ENCODE data around the gene HHAT. TPM values are rescaled to one million over a fixed set of nuclear protein-coding genes. Genes with fewer than 3 reads are reported as not detected.

The HHAT gene
- 15.1 TPM for total RNA-seq

DNA sequence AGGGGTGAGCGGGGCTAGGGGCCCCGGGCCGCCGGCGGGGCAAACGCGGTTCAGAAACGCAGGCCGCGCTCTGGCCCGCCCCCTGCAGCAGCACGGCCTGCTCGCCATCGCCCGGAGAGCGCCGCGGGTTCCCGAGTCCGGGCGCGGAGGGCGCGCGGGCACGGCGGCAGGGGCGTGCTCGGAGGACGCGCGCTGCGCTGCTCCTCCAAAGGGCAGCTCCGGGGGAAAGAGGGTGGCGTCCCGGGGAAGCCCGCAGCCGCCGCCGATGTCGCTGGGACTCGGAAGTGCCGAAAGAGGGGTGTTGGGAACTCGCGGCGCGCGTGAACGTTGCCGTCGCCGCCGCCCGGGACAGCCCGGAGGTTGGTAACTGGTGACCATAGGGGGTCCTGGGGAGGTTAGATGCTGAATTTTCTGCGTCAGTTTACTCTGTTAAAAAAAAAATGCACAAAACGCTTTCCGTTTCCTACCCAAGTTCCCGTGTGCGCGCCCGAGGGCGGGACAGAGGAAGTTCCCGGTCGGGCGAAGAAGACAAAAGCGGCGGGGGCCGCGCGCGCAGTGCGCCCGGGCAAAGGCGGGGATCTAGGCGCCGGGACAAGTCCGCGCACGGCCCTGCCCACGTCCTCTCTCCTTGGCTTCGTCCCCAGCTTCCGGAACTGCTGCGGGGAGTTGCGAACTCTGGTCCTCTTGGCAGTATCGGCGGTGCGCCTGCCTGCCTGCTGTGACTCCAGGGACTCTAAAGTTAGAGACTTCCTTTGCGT lies at the start of gene HHAT:
TSS of gene HHAT (plus strand) at position 157 of the 758 bp plus-strand sequence. CDS start 20,074 bp downstream, outside the sequence.
- peak; percentile 33 to 72 (median 70) for DNase-seq (ENCODE audit: low read depth in 2 of 3, low spot score in 2 of 3)

DNA sequence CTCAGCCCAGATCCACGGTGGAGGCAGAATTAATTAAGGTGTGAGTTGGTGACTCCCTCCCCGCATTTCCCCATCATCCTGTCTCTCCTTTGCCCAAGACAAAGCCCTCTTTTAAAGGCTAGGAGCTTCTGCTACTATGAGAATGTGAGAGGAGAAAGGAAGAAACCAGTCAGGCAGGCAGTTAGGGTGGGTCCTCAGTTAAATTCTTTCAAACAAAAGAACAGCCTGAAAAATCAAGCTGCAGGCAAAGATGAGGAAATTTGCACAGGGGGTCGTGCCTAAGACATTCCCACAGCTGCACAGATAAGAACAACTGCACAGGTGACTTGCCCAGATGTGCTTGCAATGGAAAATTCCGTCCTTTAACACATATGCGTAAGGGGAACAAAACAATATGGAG lies 48.5 kb upstream of the HHAT start:
- DNase-seq (ENCODE audit: low read depth in 2 of 3, low spot score in 2 of 3): no peak

DNA sequence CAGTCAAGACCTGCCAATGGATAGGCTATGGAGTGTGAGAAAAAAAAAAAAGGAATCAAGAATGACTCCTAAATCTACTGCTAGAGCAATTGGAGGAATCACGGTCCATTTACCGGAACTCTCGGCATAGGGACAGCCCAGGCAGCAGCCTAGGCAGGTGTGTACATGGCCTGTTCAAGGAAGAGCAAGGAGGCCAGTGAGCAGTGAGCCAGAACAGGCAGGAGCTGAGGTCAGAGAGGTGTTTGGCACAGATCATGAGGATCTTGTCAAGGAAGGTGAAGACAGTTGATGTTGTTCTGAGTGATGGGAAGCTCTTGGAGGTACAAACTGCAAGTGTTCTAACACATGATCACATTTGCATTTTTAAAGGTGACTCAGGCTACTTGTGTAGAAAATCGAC lies 40.6 kb upstream of the HHAT start:
- no peak for DNase-seq (ENCODE audit: low read depth in 2 of 3, low spot score in 2 of 3)

DNA sequence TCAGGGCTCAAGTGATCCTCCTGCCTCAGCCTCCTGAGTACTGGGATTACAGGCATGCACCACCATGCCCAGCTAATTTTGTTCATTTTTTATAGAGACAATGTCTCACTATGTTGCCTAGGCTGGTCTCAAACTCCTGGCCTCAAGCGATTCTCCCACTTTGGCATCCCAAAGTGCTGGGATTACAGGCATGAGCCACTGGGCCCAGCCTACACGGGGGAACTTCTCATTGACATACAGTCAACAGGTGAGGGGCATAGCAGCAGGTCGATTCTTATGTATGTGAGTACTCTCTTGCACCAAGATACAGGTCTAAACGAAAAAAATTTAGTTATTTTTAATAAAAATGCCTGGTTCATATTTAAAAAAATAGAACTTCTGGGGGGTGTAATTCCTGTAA lies 39.5 kb upstream of the HHAT start:
- DNase-seq (ENCODE audit: low read depth in 2 of 3, low spot score in 2 of 3): no peak

DNA sequence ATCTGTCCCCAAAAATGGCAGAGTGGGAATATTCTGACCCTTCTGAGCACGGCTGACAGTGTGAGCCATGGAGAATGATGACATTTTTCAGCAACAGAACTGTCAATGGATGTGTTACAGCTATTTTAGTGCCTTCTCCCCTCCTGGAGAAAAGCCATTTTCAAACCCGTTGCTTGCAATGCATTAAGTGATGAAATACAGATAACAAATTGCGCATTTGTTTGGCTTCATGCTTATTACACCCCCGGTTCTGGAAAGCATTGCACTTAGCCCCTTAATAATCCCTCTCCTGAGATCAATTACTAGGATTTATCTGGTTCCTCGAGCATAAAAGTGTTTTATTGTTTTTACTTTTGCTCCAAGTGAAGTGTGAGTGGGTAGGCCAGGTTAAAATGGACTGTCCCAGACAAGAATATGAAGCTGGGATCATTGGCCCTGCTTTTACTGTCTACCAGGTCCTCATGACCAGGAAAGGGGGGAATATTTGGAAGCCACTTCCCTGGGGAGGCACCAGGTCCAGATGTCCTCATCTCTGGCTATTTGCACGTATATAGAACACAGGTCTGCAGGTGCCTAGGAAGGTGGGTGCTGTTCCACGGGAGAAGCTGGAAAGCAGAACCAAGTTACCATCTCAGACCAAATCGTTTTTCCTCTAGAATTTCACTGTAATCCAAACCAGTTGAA lies 37.5 kb upstream of the HHAT start:
- no peak for DNase-seq (ENCODE audit: low read depth in 2 of 3, low spot score in 2 of 3)

DNA sequence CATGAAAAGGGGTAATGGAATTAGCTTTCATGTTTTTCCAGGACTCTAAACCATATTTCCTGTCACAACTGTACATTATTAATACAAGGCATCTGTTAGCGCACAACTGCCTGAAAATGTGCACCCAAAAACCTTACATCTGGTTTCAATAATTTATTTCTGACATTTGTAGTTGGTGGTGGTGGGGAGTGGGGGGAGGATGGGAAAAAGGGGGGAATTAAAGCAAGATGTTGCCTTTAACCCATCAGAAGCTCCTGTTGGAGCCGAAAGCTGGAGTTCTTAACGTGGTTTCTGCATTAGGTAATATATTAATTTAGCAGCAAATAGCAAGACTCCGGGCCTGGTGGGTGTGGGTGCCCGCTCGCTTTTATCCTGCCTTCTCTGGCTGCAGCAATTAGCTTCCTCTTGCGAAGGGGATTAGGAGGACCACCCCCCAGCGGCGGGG lies 36.9 kb upstream of the HHAT start:
- no peak for DNase-seq (ENCODE audit: low read depth in 2 of 3, low spot score in 2 of 3)

DNA sequence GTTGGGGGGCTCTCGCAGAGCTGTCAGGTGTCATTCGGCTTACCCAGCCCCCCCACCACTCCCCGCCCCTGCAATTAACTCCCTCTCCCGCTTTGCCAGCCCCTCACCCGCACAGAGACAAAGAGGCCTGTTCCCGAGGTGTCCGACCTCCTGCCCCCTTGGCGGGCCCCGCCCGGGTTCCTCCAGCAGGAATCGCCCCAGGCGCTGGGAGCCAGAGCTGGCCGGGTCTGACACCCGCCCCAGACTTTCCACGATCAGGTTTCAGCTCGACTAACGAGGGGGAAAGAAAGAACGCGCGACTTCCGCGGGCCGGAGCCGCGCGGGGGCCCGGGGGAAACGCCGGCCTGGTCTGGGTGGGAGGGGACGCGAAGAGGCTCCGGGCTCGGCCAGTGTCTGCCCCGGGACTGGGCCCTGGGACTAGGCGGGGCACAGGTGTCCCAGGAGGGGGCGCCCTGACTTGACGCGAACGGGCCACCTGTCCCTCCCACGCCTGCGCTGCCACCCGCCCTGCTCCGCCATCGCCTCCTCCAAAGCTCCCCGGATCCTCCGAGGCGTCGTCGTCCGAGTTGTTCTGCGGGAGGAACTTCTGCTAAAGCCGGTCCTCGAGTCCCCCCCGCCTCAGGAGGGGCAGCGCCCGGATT lies 36.4 kb upstream of the HHAT start:
- peak in 2 of 3 donors; percentile 23 to 26 for DNase-seq (ENCODE audit: low read depth in 2 of 3, low spot score in 2 of 3)

DNA sequence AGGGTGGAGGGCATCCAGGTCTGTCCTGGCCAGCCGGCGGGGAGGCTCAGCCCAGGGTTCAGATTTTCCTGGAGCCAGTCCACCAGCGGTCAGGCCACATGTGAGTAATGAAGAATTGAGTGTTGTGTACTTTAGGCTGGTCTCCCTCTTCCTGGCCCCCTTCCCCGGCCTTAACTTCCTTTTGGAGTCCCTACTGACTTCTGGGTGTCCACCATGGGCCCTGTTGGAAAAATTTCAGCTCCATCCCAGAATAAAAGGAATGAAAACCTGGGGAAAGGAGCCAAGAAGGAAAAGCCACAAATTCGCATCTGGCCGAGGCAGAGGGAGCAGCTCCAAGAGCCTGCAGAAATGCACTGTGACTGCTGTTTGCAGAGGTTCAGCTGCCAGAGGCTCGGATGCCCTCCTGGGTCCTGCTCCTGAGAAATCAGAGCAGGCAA lies 35.5 kb upstream of the HHAT start:
- no peak for DNase-seq (ENCODE audit: low read depth in 2 of 3, low spot score in 2 of 3)

DNA sequence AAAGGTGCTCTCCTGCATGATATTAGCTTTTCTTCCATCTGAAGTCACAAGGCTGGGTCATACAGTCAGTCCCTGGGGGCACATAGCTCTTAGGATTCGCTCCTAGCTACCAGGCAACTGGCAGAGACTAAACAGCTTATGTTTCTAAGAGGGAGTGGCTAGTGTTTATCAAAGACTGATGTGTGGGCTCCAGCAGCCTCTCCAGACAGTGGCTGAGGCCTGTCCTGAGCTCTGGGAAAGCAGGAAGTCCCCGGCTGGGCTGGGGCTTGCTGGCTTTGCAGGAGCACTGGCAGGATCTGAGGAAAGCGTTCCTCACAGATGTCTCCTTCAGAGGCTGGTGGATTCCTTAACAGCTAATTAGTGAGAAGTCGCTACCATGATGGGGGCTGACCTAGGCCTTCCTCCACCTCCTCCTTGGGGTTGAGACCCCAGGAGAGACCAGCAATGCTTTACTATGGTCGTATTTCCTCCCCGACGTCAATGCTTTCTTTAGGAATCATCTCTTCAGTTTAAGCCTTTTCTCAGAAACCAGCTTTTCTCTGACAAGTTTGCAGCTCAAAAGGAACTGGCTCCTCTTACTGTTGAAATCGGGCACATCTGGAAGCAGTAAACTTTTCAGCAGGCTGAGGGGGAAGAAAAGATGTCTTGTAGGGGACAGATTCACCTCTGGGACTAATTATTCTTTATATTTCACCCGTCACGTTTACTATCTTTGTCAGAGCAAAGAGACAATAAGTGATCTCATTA lies 33.5 kb upstream of the HHAT start:
- DNase-seq (ENCODE audit: low read depth in 2 of 3, low spot score in 2 of 3): no peak

DNA sequence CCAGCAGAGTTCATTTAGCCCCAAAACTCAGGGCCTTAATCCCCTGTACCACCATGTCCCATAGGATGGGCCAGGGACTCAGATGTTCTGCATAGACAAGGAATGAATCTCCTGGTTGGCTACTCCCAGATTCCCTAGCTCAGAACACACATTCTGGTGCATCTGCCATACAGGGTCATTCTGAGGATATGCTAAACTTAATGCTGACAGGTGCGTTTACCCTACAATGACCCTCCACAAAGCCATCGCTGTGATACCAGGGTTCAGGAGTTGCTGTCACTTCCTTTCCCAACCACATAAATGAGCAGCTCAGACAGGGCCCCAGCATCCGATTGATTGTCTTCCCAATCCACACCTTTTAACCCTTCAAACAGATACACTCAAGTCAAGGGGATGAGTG lies 32.0 kb upstream of the HHAT start:
- DNase-seq (ENCODE audit: low read depth in 2 of 3, low spot score in 2 of 3): no peak

DNA sequence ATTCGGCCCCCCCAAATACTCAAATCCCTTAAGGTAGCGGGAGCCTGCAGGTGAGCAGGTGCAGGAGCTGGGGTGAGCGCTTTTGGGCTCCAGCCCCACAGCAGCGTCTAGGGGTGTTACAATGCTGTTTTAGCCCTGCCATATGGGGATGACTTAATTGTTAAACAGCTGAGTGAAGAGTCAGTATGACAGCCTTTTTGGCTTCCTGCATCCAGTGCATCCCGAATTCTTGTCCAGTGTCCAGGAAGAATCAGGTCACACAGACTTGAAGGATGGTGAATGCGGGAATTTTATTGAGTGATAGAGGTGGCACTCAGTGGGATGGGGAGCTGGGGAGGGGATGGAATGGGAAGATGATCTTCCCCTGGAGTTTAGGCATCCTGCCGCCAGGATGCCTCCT lies 30.4 kb upstream of the HHAT start:
- DNase-seq (ENCODE audit: low read depth in 2 of 3, low spot score in 2 of 3): no peak

DNA sequence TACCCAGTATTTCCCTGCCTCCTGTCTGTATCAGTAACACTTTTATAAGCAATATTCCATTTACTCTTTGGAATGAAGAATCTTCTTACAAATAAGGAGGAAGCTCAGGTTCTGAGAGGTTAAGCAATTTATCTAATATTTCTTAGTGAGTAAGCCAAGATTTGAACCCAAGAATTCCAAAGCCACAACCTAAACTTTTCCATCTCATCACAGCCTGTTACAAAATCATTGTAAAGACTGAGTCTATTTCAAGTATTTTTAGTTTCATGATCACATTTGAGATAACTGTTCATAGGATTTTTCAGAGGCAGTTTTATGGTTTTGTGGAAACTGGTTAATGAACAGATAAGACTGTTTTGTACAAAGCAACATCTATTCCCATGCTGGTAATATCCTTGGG lies 29.8 kb upstream of the HHAT start:
- DNase-seq (ENCODE audit: low read depth in 2 of 3, low spot score in 2 of 3): no peak

DNA sequence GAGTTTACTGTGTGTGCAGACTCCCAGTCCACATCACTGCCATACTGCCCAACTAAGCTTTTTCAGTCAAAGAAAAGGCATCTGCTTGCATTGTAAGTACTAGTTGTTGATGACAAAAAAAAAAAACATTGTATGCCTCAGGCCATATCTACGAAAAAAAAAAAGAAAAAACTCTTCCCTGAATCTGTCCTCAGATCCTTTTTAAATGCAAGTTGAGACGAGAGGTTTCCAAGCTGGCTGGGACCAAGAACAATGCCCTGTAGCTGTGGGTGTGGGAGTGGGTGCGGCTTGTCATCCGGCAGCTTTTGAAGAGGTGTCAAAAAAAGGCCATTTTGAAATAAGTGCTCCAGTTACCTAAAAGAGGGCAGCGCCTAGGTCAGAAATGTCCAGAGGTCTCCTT lies 29.2 kb upstream of the HHAT start:
- no peak for DNase-seq (ENCODE audit: low read depth in 2 of 3, low spot score in 2 of 3)

DNA sequence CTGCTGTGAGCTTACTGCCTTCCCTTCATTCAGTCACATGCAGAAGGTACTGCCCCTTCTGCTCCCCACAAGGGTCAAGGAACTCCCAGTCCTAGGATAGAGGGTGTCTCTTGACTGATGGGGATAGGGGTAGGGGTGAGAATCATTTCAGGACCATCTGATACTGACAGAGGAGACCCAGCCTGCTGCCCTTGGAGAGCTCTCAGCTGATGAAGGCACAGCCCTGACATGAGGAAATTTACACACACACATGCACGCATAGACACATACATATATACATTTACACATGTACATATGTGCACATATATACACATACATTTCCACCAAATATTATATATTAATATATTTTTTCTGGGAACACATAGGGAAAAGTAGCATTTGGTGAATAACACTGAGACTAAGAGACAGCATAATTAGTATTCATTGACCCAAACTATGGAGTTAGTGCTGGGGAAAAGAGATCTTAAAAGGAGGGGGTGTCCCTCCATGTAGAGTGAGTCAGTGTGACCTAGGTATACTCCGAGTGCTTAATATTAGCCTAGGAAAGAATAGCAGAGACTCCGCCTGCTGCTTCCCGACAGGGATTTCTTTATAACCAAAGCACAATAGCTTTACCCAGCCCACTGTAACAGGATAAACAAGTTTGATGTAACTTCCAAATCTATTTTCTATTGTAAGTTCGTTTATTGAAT lies 27.6 kb upstream of the HHAT start:
- no peak for DNase-seq (ENCODE audit: low read depth in 2 of 3, low spot score in 2 of 3)

DNA sequence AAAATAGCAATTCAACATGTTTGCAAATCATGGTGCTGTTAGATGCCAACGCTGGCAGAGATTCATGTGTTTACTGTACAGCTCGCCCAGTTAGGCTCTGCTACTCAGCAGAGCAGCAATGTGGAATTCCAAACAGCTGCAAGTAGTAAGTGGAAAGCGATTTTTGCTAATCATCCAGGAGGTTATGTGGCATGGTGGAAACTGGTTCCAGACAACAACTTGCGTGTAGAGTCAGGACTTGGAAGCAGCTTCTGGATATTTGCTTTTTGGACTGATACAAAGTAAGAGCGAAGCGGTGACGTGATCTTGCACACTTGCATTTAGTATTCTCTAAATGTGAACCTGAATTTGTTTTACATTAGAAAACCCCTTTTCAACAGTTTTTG lies 27.1 kb upstream of the HHAT start:
- no peak for DNase-seq (ENCODE audit: low read depth in 2 of 3, low spot score in 2 of 3)

DNA sequence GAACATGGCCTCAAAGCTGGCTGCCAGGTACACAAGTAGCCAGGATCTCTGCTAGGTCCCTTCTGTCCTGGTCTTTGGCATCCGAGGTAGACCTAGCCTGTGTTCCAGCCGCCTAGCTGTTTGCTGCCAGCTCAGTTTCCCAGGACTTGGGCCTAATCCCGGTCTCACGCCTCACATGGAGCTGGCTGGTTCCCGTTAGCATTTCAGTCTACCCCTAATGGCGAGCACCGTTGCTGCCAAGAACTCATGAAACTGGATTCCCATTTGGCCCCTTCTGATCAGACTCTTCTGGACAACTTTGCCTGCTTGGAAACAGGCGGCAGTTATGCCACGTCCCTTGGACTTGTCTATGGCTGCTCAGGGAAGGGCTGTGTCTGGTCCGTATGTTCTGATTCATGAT lies 26.2 kb upstream of the HHAT start:
- DNase-seq (ENCODE audit: low read depth in 2 of 3, low spot score in 2 of 3): no peak

DNA sequence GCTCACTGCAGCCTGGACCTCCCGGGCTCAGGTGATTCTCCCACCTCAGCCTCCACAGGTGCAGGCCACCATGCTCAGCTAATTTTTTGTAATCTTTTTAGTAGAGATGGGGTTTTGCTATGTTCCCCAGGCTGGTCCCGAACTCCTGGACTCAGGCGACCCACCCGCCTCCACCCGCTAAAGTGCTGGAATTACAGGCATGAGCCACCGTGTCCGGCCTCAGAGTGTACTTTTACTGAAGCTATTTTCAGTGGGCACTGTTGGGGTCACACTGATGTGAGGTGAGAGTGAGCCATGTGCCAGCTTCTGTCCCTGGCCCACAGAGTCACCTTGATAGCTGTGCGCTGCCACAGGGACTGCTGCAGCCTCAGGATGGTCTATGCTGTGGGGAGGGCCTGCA lies 25.3 kb upstream of the HHAT start:
- no peak for DNase-seq (ENCODE audit: low read depth in 2 of 3, low spot score in 2 of 3)

DNA sequence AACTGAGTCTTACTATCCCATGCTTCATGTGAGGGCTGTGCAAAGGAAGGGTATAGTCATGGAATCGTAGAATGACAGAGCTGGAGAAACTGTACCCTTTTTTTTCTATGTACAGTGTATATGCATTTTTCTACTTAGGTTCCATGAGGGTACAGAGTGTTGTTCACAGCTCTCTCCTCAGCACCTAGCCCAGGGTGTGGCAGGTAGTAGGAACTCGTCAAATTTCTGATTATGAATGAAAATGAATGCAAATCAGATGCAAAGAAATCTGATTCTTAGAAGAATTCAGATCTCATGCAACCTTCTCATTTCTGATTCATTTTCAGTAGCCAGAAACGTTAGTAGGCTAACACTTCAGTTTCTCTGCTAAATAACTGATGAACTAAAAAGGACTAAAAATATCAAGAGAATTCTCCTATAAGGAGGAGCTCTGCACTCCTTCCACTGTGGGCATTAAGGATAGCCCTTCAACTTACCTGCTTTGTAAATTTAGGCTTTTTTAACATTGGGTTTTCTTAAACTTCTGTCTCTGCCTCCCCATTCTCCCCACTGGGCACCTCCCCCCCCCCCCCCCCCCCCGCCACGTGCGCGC lies 18.0 kb upstream of the HHAT start:
- DNase-seq (ENCODE audit: low read depth in 2 of 3, low spot score in 2 of 3): no peak

DNA sequence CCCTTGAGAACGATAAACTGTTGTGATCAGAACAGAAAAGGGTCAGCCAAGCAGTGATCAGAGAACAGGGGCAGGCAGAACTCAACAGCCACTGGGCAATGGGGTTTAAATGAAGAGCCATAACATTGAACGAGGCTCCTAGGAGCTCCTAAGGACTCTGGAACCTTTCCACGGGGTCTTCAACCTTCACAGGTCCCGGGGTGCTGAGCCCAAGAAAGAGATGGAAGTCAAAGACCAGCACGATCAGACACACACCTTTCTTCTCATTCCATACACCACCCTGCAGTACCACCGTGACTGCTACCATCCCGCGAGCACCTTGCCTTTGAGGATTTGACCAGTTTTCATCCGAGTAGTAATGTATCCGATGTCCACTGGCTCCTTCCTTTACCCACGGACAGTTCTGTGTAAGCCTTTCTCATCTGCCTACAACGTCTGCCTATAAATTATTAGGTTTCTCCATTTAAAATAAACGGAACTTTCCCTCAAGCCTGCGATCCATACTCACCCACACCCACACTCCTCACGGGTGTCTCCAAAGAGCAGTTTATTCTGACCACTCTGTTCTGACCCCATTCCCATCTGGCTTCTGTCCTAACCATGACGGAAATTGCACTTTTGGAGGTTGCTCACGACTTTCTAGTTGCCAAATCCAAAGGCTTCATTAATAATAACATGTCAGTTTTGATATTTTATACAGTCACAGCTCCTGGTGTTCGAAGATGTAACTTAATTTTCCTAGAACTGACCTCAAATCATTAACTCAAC lies 16.8 kb upstream of the HHAT start:
- no peak for DNase-seq (ENCODE audit: low read depth in 2 of 3, low spot score in 2 of 3)
